GM23338 (cell line): Measurements from ENCODE around the gene APOB.

ENCODE experiments used
- CREB1 ChIP-seq: fragments of 250-450 bp; sonication (Bioruptor Pico); IDR thresholded peaks from 2 replicates; pipeline ENCODE4 v1.5.0; 2020; ENCODE audit warnings: low read depth, mild to moderate bottlenecking, moderate library complexity
- EZH2 ChIP-seq: fragments of 200-600 bp; sonication (generic); IDR thresholded peaks from one replicate; pipeline ENCODE4 v1.8.0; 2017; ENCODE audit warnings: antibody characterized with exemption, mild to moderate bottlenecking, low read depth; ENCODE audit not compliant: unreplicated experiment
- EZH2phosphoT487 ChIP-seq: fragments of 200-600 bp; sonication (generic); IDR thresholded peaks from one replicate; pipeline ENCODE4 v1.8.1; 2018; ENCODE audit warnings: antibody characterized with exemption; ENCODE audit not compliant: unreplicated experiment
- JUNB ChIP-seq: IDR thresholded peaks from one replicate; pipeline ENCODE4 v1.6.1; 2016; ENCODE audit warnings: antibody characterized with exemption; ENCODE audit not compliant: unreplicated experiment
- POLR2AphosphoS5 ChIP-seq: IDR thresholded peaks from 2 replicates; pipeline ENCODE4 v1.6.1; 2016; ENCODE audit warnings: antibody characterized with exemption, low read depth
- REST ChIP-seq: IDR thresholded peaks from one replicate; pipeline ENCODE4 v1.6.1; 2018; ENCODE audit warnings: antibody characterized with exemption; ENCODE audit not compliant: unreplicated experiment
- ZNF114 ChIP-seq: fragments of 250-450 bp; sonication (Bioruptor Pico); IDR thresholded peaks from 2 replicates; pipeline ENCODE4 v1.5.0; 2020; ENCODE audit warnings: mild to moderate bottlenecking, moderate library complexity
- TF ChIP-seq, protein P1 (sequence below), 2 experiments: fragments of 200-600 bp in 1 of 2; sonication (generic) in 1 of 2; conservative IDR thresholded peaks; 2 replicates each; pipeline versions ENCODE4 v1.5.1 to v1.6.1; 2016 to 2017; ENCODE audit warnings: antibody characterized with exemption in 2 of 2, low read depth in 2 of 2, mild to moderate bottlenecking in 2 of 2, moderate library complexity in 1 of 2
- TF ChIP-seq, protein P2 (sequence below): fragments of 250-450 bp; sonication (Bioruptor Pico); IDR thresholded peaks from 2 replicates; pipeline ENCODE4 v1.5.0; 2020; ENCODE audit warnings: mild to moderate bottlenecking, moderate library complexity
- TF ChIP-seq, protein P3 (sequence below): IDR thresholded peaks from 2 replicates; pipeline ENCODE4 v1.6.1; 2016; ENCODE audit warnings: antibody characterized with exemption

GRCh38 chr2:21043744-21044532 lies at the start of gene APOB:
- TF ChIP-seq, protein P1, sequence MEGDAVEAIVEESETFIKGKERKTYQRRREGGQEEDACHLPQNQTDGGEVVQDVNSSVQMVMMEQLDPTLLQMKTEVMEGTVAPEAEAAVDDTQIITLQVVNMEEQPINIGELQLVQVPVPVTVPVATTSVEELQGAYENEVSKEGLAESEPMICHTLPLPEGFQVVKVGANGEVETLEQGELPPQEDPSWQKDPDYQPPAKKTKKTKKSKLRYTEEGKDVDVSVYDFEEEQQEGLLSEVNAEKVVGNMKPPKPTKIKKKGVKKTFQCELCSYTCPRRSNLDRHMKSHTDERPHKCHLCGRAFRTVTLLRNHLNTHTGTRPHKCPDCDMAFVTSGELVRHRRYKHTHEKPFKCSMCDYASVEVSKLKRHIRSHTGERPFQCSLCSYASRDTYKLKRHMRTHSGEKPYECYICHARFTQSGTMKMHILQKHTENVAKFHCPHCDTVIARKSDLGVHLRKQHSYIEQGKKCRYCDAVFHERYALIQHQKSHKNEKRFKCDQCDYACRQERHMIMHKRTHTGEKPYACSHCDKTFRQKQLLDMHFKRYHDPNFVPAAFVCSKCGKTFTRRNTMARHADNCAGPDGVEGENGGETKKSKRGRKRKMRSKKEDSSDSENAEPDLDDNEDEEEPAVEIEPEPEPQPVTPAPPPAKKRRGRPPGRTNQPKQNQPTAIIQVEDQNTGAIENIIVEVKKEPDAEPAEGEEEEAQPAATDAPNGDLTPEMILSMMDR (conservative IDR thresholded peaks at IDR 0.05; ENCODE audit: low read depth in 2 of 2), result no peak
- TF ChIP-seq POLR2AphosphoS5, result no peak
- TF ChIP-seq REST, result no peak
- TF ChIP-seq, protein P2, sequence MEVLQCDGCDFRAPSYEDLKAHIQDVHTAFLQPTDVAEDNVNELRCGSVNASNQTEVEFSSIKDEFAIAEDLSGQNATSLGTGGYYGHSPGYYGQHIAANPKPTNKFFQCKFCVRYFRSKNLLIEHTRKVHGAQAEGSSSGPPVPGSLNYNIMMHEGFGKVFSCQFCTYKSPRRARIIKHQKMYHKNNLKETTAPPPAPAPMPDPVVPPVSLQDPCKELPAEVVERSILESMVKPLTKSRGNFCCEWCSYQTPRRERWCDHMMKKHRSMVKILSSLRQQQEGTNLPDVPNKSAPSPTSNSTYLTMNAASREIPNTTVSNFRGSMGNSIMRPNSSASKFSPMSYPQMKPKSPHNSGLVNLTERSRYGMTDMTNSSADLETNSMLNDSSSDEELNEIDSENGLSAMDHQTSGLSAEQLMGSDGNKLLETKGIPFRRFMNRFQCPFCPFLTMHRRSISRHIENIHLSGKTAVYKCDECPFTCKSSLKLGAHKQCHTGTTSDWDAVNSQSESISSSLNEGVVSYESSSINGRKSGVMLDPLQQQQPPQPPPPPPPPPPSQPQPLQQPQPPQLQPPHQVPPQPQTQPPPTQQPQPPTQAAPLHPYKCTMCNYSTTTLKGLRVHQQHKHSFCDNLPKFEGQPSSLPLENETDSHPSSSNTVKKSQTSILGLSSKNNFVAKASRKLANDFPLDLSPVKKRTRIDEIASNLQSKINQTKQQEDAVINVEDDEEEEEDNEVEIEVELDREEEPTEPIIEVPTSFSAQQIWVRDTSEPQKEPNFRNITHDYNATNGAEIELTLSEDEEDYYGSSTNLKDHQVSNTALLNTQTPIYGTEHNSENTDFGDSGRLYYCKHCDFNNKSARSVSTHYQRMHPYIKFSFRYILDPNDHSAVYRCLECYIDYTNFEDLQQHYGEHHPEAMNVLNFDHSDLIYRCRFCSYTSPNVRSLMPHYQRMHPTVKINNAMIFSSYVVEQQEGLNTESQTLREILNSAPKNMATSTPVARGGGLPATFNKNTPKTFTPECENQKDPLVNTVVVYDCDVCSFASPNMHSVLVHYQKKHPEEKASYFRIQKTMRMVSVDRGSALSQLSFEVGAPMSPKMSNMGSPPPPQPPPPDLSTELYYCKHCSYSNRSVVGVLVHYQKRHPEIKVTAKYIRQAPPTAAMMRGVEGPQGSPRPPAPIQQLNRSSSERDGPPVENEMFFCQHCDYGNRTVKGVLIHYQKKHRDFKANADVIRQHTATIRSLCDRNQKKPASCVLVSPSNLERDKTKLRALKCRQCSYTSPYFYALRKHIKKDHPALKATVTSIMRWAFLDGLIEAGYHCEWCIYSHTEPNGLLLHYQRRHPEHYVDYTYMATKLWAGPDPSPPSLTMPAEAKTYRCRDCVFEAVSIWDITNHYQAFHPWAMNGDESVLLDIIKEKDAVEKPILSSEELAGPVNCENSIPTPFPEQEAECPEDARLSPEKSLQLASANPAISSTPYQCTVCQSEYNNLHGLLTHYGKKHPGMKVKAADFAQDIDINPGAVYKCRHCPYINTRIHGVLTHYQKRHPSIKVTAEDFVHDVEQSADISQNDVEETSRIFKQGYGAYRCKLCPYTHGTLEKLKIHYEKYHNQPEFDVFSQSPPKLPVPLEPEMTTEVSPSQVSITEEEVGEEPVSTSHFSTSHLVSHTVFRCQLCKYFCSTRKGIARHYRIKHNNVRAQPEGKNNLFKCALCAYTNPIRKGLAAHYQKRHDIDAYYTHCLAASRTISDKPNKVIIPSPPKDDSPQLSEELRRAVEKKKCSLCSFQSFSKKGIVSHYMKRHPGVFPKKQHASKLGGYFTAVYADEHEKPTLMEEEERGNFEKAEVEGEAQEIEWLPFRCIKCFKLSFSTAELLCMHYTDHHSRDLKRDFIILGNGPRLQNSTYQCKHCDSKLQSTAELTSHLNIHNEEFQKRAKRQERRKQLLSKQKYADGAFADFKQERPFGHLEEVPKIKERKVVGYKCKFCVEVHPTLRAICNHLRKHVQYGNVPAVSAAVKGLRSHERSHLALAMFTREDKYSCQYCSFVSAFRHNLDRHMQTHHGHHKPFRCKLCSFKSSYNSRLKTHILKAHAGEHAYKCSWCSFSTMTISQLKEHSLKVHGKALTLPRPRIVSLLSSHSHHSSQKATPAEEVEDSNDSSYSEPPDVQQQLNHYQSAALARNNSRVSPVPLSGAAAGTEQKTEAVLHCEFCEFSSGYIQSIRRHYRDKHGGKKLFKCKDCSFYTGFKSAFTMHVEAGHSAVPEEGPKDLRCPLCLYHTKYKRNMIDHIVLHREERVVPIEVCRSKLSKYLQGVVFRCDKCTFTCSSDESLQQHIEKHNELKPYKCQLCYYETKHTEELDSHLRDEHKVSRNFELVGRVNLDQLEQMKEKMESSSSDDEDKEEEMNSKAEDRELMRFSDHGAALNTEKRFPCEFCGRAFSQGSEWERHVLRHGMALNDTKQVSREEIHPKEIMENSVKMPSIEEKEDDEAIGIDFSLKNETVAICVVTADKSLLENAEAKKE, result no peak
- no peak for TF ChIP-seq CREB1 (CRISPR knock-in tag)
- TF ChIP-seq EZH2, result no peak
- no peak for TF ChIP-seq EZH2phosphoT487
- TF ChIP-seq JUNB, result no peak
- TF ChIP-seq, protein P3, sequence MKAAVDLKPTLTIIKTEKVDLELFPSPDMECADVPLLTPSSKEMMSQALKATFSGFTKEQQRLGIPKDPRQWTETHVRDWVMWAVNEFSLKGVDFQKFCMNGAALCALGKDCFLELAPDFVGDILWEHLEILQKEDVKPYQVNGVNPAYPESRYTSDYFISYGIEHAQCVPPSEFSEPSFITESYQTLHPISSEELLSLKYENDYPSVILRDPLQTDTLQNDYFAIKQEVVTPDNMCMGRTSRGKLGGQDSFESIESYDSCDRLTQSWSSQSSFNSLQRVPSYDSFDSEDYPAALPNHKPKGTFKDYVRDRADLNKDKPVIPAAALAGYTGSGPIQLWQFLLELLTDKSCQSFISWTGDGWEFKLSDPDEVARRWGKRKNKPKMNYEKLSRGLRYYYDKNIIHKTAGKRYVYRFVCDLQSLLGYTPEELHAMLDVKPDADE, result no peak
- no peak for TF ChIP-seq ZNF114 (CRISPR knock-in tag)
